GM21515 (cell line): ENCODE data around the gene RYR2.

Experiments
- ATAC-seq: cut with Tn5 transposase; IDR thresholded peaks from one replicate; pipeline ENCODE4 v1.9.1; 2021; ENCODE audit not compliant: unreplicated experiment

RYR2 gene

GRCh38 chr1:237879195-237879594 lies 837.2 kb downstream of the RYR2 start:
- no peak for ATAC-seq
